Sigmoid colon (tissue), 7 donors: Measurements from ENCODE around the gene CES5A. TPM values are rescaled to one million over a fixed set of nuclear protein-coding genes. Genes with fewer than 3 reads are reported as not detected.

Experiments used
- DNase-seq: peaks from one replicate; pipeline ENCODE4 v3.0.0-alpha.2; 2019
- H3K27ac ChIP-seq, 4 donors: fragments of 200-600 bp; sonication (generic); one replicate each; pipeline ENCODE4 v1.5.1; 2016 to 2019; ENCODE audit warnings: mild to moderate bottlenecking in 1 of 4
- H3K27me3 ChIP-seq, 3 donors: fragments of 200-600 bp; sonication (generic); one replicate each; pipeline ENCODE4 v1.5.1; 2019; ENCODE audit warnings: mild to moderate bottlenecking in 1 of 3
- H3K36me3 ChIP-seq, 4 donors: fragments of 200-600 bp; sonication (generic); one replicate each; pipeline ENCODE4 v1.5.1; 2016 to 2019
- H3K4me1 ChIP-seq, 4 donors: fragments of 200-600 bp; sonication (generic); one replicate each; pipeline ENCODE4 v1.5.1; 2017 to 2019
- H3K4me3 ChIP-seq, 4 donors: fragments of 200-600 bp; sonication (generic); one replicate each; pipeline ENCODE4 v1.5.1; 2017 to 2019; ENCODE audit warnings: mild to moderate bottlenecking in 2 of 4, moderate library complexity in 1 of 4
- H3K9me3 ChIP-seq, 4 donors: fragments of 200-600 bp in 3 of 4; sonication (generic) in 3 of 4; one replicate each; pipeline versions ENCODE4 v1.5.1 to v1.6.1; 2013 to 2019
- EP300 ChIP-seq, 4 donors: sonication (generic); formaldehyde crosslinking; IDR thresholded peaks; one replicate each; pipeline ENCODE4 v1.6.1; 2017; ENCODE audit warnings: antibody characterized with exemption in 4 of 4
- POLR2A ChIP-seq, 2 donors: fragments of 450-650 bp; IDR thresholded peaks; one replicate each; pipeline ENCODE4 v1.6.1; 2016; ENCODE audit warnings: antibody characterized with exemption in 2 of 2, mild to moderate bottlenecking in 2 of 2, moderate library complexity in 2 of 2
- POLR2AphosphoS5 ChIP-seq, 4 donors: sonication (generic); formaldehyde crosslinking; IDR thresholded peaks; one replicate each; pipeline ENCODE4 v1.6.1; 2017; ENCODE audit warnings: antibody characterized with exemption in 4 of 4
- WGBS, 2 donors: extraction: QIAGEN DNeasy Blood & Tissue Kit; methylation state at CpG; one replicate each; pipeline ENCODE4 v1.1.7; 2013; 5-methylcytosine and 5-hydroxymethylcytosine counted together
- intact Hi-C: fragments of 100-400 bp; cut with DNase I; formaldehyde crosslinking; loops from one replicate; pipeline ENCODE4 v1.15.1; 2023
- polyA plus RNA-seq, 3 donors: library from polyadenylated mRNA; stranded (reverse); fragments of 200-250 nt; gene quantifications; one replicate each; pipeline ENCODE4 v1.2.3, GENCODE V29; 2013
- total RNA-seq, 4 donors: library from RNA; depleted of rRNA; stranded (reverse); fragments of >200 nt; gene quantifications; one replicate each; pipeline ENCODE4 v1.1.0, GENCODE V29; 2016
- TF ChIP-seq, protein P1 (sequence below), 4 experiments: fragments of 450-650 bp in 3 of 4; fragments of 200-600 bp in 1 of 4; IDR thresholded peaks; one replicate each; pipeline ENCODE4 v1.5.1; 2016 to 2019; ENCODE audit warnings: antibody characterized with exemption in 4 of 4, mild to moderate bottlenecking in 3 of 4, moderate library complexity in 2 of 4
- donor health status: healthy with polysubstance abuse.
- donor health status: Bipolar disorder and iron deficiency.
- donor health status: healthy.

The CES5A gene
- total and polyA plus RNA-seq, 7 donors: not detected

GRCh38 chr16:55909876-55910275, 34.7 kb upstream of the CES5A start:
- 80 to 89% methylated on average over 2 of the region's 2 CpGs for WGBS, 2 donors
- intact Hi-C loops: no loop called here
- Histone ChIP-seq H3K27ac (no peak overlapping the region), H3K27me3 (no peaks in the 10 kb centered on the region), H3K9me3 (peaks cover 0 to 3% (median 0%) of the 10 kb centered on the region in 4 donors), H3K36me3 (no peaks in the 10 kb centered on the region), H3K4me1 (no peaks in the 10 kb centered on the region), H3K4me3 (no peak overlapping the region)
- TF ChIP-seq EP300 (IDR thresholded peaks at IDR 0.05): no peak
- no peak for TF ChIP-seq POLR2AphosphoS5 (IDR thresholded peaks at IDR 0.05)
- TF ChIP-seq, protein P1, sequence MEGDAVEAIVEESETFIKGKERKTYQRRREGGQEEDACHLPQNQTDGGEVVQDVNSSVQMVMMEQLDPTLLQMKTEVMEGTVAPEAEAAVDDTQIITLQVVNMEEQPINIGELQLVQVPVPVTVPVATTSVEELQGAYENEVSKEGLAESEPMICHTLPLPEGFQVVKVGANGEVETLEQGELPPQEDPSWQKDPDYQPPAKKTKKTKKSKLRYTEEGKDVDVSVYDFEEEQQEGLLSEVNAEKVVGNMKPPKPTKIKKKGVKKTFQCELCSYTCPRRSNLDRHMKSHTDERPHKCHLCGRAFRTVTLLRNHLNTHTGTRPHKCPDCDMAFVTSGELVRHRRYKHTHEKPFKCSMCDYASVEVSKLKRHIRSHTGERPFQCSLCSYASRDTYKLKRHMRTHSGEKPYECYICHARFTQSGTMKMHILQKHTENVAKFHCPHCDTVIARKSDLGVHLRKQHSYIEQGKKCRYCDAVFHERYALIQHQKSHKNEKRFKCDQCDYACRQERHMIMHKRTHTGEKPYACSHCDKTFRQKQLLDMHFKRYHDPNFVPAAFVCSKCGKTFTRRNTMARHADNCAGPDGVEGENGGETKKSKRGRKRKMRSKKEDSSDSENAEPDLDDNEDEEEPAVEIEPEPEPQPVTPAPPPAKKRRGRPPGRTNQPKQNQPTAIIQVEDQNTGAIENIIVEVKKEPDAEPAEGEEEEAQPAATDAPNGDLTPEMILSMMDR (IDR thresholded peaks at IDR 0.05): no peak
- TF ChIP-seq POLR2A (IDR thresholded peaks at IDR 0.05): no peak
- DNase-seq: no peak

DNA sequence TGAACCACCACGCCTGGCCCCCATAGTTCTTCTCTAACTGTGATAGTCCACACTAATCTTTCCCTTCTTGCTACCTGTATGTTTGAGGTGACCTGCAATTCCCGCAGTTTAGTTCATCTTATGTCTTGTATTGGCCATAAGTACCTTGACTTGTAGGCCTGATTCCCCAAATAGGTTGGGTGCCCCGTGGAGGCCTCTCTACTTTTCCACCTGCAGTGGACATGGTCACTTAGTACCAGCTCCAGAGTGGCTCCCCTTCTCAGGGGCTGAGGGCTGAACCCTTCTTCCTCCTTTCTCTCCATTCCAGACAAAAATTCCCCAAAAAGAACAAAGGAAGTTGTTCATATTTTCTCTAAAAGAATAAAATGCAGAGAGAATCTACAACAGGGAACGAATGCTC, 33.5 kb upstream of the CES5A start:
- H3K9me3 ChIP-seq: peaks cover 3 to 6% (median 4%) of the 10 kb centered on the region in 4 donors
- 68 to 84% methylated on average over 4 of the region's 4 CpGs for WGBS, 2 donors
- H3K27ac ChIP-seq: no peak overlapping the region
- no peaks in the 10 kb centered on the region for H3K36me3 ChIP-seq
- no peaks in the 10 kb centered on the region for H3K4me1 ChIP-seq
- intact Hi-C loops: no loop called here
- no peak for DNase-seq
- H3K4me3 ChIP-seq: no peak overlapping the region
- TF ChIP-seq POLR2A (IDR thresholded peaks at IDR 0.05) (no peak), POLR2AphosphoS5 (IDR thresholded peaks at IDR 0.05) (no peak), EP300 (IDR thresholded peaks at IDR 0.05) (no peak)
- TF ChIP-seq, protein P1 (IDR thresholded peaks at IDR 0.05): no peak
- no peaks in the 10 kb centered on the region for H3K27me3 ChIP-seq

DNA sequence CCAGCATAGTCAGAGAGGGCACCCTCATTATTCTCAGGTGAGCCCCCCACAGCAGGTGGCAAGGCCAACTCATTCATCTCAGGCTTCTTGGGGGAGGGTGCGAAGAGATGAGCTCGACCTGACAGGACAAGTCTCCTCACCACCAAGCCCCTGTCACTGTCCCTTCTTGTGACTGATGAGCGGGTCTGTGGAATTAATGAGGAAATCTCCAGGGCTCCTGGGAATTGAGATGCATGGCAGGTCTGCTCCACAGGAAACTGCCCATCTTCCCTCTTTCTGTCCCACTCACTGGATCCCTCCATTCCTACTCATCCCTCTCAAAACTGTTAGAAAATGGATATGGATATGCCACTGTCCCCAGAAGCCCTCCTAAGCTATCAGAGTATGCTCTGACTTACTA, 32.5 kb upstream of the CES5A start:
- TF ChIP-seq EP300 (IDR thresholded peaks at IDR 0.05) (no peak), POLR2A (IDR thresholded peaks at IDR 0.05) (no peak), POLR2AphosphoS5 (IDR thresholded peaks at IDR 0.05) (no peak)
- TF ChIP-seq, protein P1 (IDR thresholded peaks at IDR 0.05): no peak
- Histone ChIP-seq H3K4me1 (no peaks in the 10 kb centered on the region), H3K27me3 (no peaks in the 10 kb centered on the region), H3K36me3 (no peaks in the 10 kb centered on the region), H3K4me3 (no peak overlapping the region), H3K27ac (no peak overlapping the region), H3K9me3 (peaks cover 3 to 12% (median 5%) of the 10 kb centered on the region in 4 donors)
- WGBS, 2 donors: 80% methylated on average over 3 of the region's 3 CpGs
- intact Hi-C loops: no loop called here
- no peak for DNase-seq

- no peaks in the 10 kb centered on the region for H3K27me3 ChIP-seq
- intact Hi-C loops: no loop called here
- TF ChIP-seq POLR2A (IDR thresholded peaks at IDR 0.05): no peak
- TF ChIP-seq POLR2AphosphoS5 (IDR thresholded peaks at IDR 0.05): no peak
- no peak for TF ChIP-seq EP300 (IDR thresholded peaks at IDR 0.05)
- TF ChIP-seq, protein P1 (IDR thresholded peaks at IDR 0.05): no peak
- H3K36me3 ChIP-seq: no peaks in the 10 kb centered on the region
- H3K4me1 ChIP-seq: no peaks in the 10 kb centered on the region
- WGBS, 2 donors: 67 to 75% methylated on average over 6 of the region's 6 CpGs
- no peak overlapping the region for H3K27ac ChIP-seq
- DNase-seq: no peak
- no peak overlapping the region for H3K4me3 ChIP-seq
- H3K9me3 ChIP-seq: peaks cover 3 to 12% (median 5%) of the 10 kb centered on the region in 4 donors
Observed at GRCh38 chr16:55906123-55906522, 30.9 kb upstream of the CES5A start.

GRCh38 chr16:55905651-55906050, 30.5 kb upstream of the CES5A start:
- H3K36me3 ChIP-seq: no peaks in the 10 kb centered on the region
- H3K4me1 ChIP-seq: no peaks in the 10 kb centered on the region
- no peaks in the 10 kb centered on the region for H3K27me3 ChIP-seq
- TF ChIP-seq POLR2AphosphoS5 (IDR thresholded peaks at IDR 0.05) (no peak), EP300 (IDR thresholded peaks at IDR 0.05) (no peak), POLR2A (IDR thresholded peaks at IDR 0.05) (no peak)
- TF ChIP-seq, protein P1 (IDR thresholded peaks at IDR 0.05): no peak
- no peak for DNase-seq
- peaks cover 0 to 12% (median 5%) of the 10 kb centered on the region in 4 donors for H3K9me3 ChIP-seq
- H3K27ac ChIP-seq: no peak overlapping the region
- intact Hi-C loops: no loop called here
- H3K4me3 ChIP-seq: no peak overlapping the region
- WGBS, 2 donors: 68 to 87% methylated on average over 7 of the region's 7 CpGs
